H1 (cell line): ENCODE data around the gene CACNA2D4. TPM values are rescaled to one million over a fixed set of nuclear protein-coding genes. Genes with fewer than 3 reads are reported as not detected.

Source experiments
- CTCF ChIA-PET: fragments of 300-600 bp; sonication (Branson Sonifier 250); formaldehyde crosslinking; loops from one replicate; lab custom pipeline; 2021; ENCODE audit not compliant: partially characterized antibody; lab: Charles Lee
- POLR2A ChIA-PET: fragments of 300-600 bp; sonication (Branson Sonifier 250); formaldehyde crosslinking; loops from one replicate; lab custom pipeline; 2021; ENCODE audit warnings: inconsistent platforms; ENCODE audit not compliant: partially characterized antibody; lab: Charles Lee
- DNase-seq, 2 experiments: peaks; one replicate each; pipeline versions ENCODE4 v3.0.0 to v3.0.0-alpha.2; 2010 to 2022; ENCODE audit warnings: low spot score in 2 of 2, low read depth in 1 of 2, mixed read lengths in 1 of 2
- FAIRE-seq: peaks from 2 replicates; lab custom pipeline; 2011; peaks lifted over from hg19 to GRCh38; lab: Jason Lieb, UNC
- H2AFZ ChIP-seq: 2 replicates; pipeline ENCODE4 v1.8.1; 2012; ENCODE audit warnings: low read length, inconsistent platforms
- H2AK5ac ChIP-seq: 2 replicates; pipeline ENCODE4 v1.6.1; 2013; ENCODE audit warnings: low read depth, low read length
- H2BK120ac ChIP-seq: replicated peaks from 2 replicates; pipeline ENCODE3; 2013; ENCODE audit warnings: low read depth, low read length, inconsistent platforms
- H2BK12ac ChIP-seq: 2 replicates; pipeline ENCODE4 v1.6.1; 2013; ENCODE audit warnings: low read depth, low read length
- H2BK15ac ChIP-seq: 2 replicates; pipeline ENCODE4 v1.6.1; 2013; ENCODE audit warnings: low read length
- H2BK20ac ChIP-seq: 2 replicates; pipeline ENCODE4 v1.6.1; 2013; ENCODE audit warnings: low read length
- H2BK5ac ChIP-seq: 2 replicates; pipeline ENCODE4 v1.6.1; 2013; ENCODE audit warnings: low read depth, low read length
- H3K14ac ChIP-seq: 2 replicates; pipeline ENCODE4 v1.6.1; 2013; ENCODE audit warnings: inconsistent platforms; ENCODE audit not compliant: insufficient read length
- H3K18ac ChIP-seq: 2 replicates; pipeline ENCODE4 v1.6.1; 2013; ENCODE audit warnings: low read length; ENCODE audit errors: extremely low read depth
- H3K23ac ChIP-seq: 2 replicates; pipeline ENCODE4 v1.6.1; 2013; ENCODE audit warnings: inconsistent platforms; ENCODE audit not compliant: insufficient read length
- H3K23me2 ChIP-seq: 2 replicates; pipeline ENCODE4 v1.6.1; 2013; ENCODE audit warnings: low read depth, low read length
- H3K27ac ChIP-seq: 2 replicates; pipeline ENCODE4 v1.6.1; 2011; ENCODE audit warnings: low read depth, low read length, inconsistent platforms
- H3K27me3 ChIP-seq, 4 experiments: replicated peaks in 1 of 4; 1 replicate in 1 of 4; 2 replicates in 3 of 4; pipeline versions ENCODE4 v1.6.1 to v1.8.1; 2011 to 2013; ENCODE audit warnings: low read length in 3 of 4, mild to moderate bottlenecking in 3 of 4, inconsistent platforms in 2 of 4, mixed read lengths in 2 of 4, moderate library complexity in 1 of 4; ENCODE audit not compliant: control insufficient read depth in 3 of 4, insufficient read depth in 3 of 4; ENCODE audit errors: extremely low read depth in 1 of 4
- H3K36me3 ChIP-seq, 4 experiments: 2 replicates each; pipeline versions ENCODE4 v1.6.1 to v1.8.1; 2011 to 2013; ENCODE audit warnings: mild to moderate bottlenecking in 4 of 4, low read length in 3 of 4, moderate library complexity in 2 of 4, control low read depth in 1 of 4, inconsistent platforms in 1 of 4; ENCODE audit not compliant: insufficient read depth in 4 of 4, control insufficient read depth in 2 of 4
- H3K4ac ChIP-seq: replicated peaks from 2 replicates; pipeline ENCODE3; 2013; ENCODE audit warnings: low read length, low read depth, mixed read lengths, inconsistent platforms; ENCODE audit not compliant: insufficient read length
- H3K4me1 ChIP-seq, 4 experiments: replicated peaks in 1 of 4; 1 replicate in 1 of 4; 2 replicates in 3 of 4; pipeline versions ENCODE4 v1.6.1 to v1.8.1; 2011 to 2013; ENCODE audit warnings: low read length in 3 of 4, inconsistent platforms in 2 of 4, mixed read lengths in 1 of 4; ENCODE audit not compliant: insufficient read depth in 4 of 4, control insufficient read depth in 3 of 4
- H3K4me2 ChIP-seq, 2 experiments: 2 replicates each; pipeline versions ENCODE4 v1.6.1 to v1.8.1; 2011 to 2013; ENCODE audit warnings: low read depth in 2 of 2, low read length in 2 of 2, control low read depth in 1 of 2, inconsistent platforms in 1 of 2, mild to moderate bottlenecking in 1 of 2; ENCODE audit not compliant: insufficient read depth in 1 of 2
- H3K4me3 ChIP-seq, 4 experiments: fragments of 200-600, 300-600 bp in 1 of 4; sonication (generic), shearing (Covaris generic), sonication (Bioruptor Twin) in 1 of 4; 2 replicates each; pipeline versions ENCODE4 v1.5.1 to v1.8.1; 2011 to 2016; ENCODE audit warnings: low read length in 4 of 4, low read depth in 3 of 4, control low read depth in 2 of 4, inconsistent platforms in 2 of 4, mild to moderate bottlenecking in 2 of 4, mixed read lengths in 1 of 4, moderate library complexity in 1 of 4; ENCODE audit not compliant: insufficient read depth in 2 of 4; ENCODE audit errors: extremely low read depth in 1 of 4
- H3K56ac ChIP-seq: replicated peaks from 2 replicates; pipeline ENCODE3; 2013; ENCODE audit warnings: low read depth, mild to moderate bottlenecking, mixed read lengths, low read length, inconsistent platforms; ENCODE audit not compliant: insufficient read length
- H3K79me1 ChIP-seq: 2 replicates; pipeline ENCODE4 v1.6.1; 2013; ENCODE audit warnings: low read depth, low read length, control low read depth
- H3K79me2 ChIP-seq, 2 experiments: 2 replicates each; pipeline versions ENCODE4 v1.6.1 to v1.8.1; 2012 to 2013; ENCODE audit warnings: low read length in 2 of 2, mild to moderate bottlenecking in 2 of 2, inconsistent platforms in 1 of 2; ENCODE audit not compliant: insufficient read depth in 2 of 2, control insufficient read depth in 1 of 2
- H3K9ac ChIP-seq, 4 experiments: replicated peaks in 1 of 4; 1 replicate in 1 of 4; 2 replicates in 3 of 4; pipeline versions ENCODE4 v1.6.1 to v1.8.1; 2011 to 2013; ENCODE audit warnings: low read depth in 3 of 4, low read length in 3 of 4, control low read depth in 2 of 4, mild to moderate bottlenecking in 2 of 4, moderate library complexity in 2 of 4, inconsistent platforms in 1 of 4; ENCODE audit errors: extremely low read depth in 1 of 4
- H3K9me3 ChIP-seq, 2 experiments: 2 replicates each; pipeline versions ENCODE4 v1.6.1 to v1.8.1; 2012 to 2013; ENCODE audit warnings: mild to moderate bottlenecking in 2 of 2, moderate library complexity in 2 of 2, control low read depth in 1 of 2, inconsistent platforms in 1 of 2, low read depth in 1 of 2, low read length in 1 of 2, mixed read lengths in 1 of 2; ENCODE audit not compliant: insufficient read depth in 2 of 2
- H4K20me1 ChIP-seq, 2 experiments: replicated peaks in 1 of 2; 2 replicates each; pipeline versions ENCODE3 to v1.8.1; 2011 to 2013; ENCODE audit warnings: inconsistent platforms in 2 of 2, low read length in 2 of 2, mild to moderate bottlenecking in 1 of 2; ENCODE audit not compliant: insufficient read depth in 2 of 2, control insufficient read depth in 1 of 2
- H4K5ac ChIP-seq: 2 replicates; pipeline ENCODE4 v1.6.1; 2013; ENCODE audit warnings: low read length, low read depth, mixed read lengths, inconsistent platforms; ENCODE audit not compliant: insufficient read length
- H4K8ac ChIP-seq: 2 replicates; pipeline ENCODE4 v1.8.0; 2013; ENCODE audit warnings: mild to moderate bottlenecking, moderate library complexity, low read length, inconsistent platforms; ENCODE audit not compliant: insufficient read depth; ENCODE audit errors: extremely low read depth
- H4K91ac ChIP-seq: replicated peaks from 2 replicates; pipeline ENCODE3; 2013; ENCODE audit warnings: low read length, mixed read lengths, inconsistent platforms; ENCODE audit not compliant: insufficient read length
- CTBP2 ChIP-seq: IDR thresholded peaks from 2 replicates; pipeline ENCODE4 v1.7.0; 2011; ENCODE audit warnings: borderline replicate concordance, mild to moderate bottlenecking, moderate library complexity, mixed read lengths, low read length; ENCODE audit not compliant: insufficient read depth, insufficient read length
- NRF1 ChIP-seq: IDR thresholded peaks from 2 replicates; pipeline ENCODE4 v1.6.1; 2011; ENCODE audit warnings: mild to moderate bottlenecking, low read depth, low read length, improper control_type of control experiment
- SRF ChIP-seq: IDR thresholded peaks from 2 replicates; pipeline ENCODE4 v1.6.1; 2011; ENCODE audit warnings: mild to moderate bottlenecking, low read depth, low read length, moderate library complexity
- WGBS, 2 experiments: shearing (Covaris generic) in 1 of 2; methylation state at CpG; one replicate each; pipeline versions ENCODE4 v1.1.6 to v1.1.7; 2013 to 2015; ENCODE audit warnings: low lambda C conversion rate in 2 of 2, mixed read lengths in 2 of 2, inconsistent platforms in 1 of 2, low coverage in 1 of 2, missing lambda C conversion rate in 1 of 2; ENCODE audit not compliant: insufficient replicate concordance in 2 of 2, insufficient coverage in 1 of 2, insufficient read length in 1 of 2; ENCODE audit errors: extremely low coverage in 1 of 2, missing lambda C conversion rate in 1 of 2; 5-methylcytosine and 5-hydroxymethylcytosine counted together
- polyA plus RNA-seq, 7 experiments: library from polyadenylated mRNA; depleted of rRNA in 3 of 7; stranded (reverse) in 5 of 7; unstranded in 2 of 7; fragments of >200 nt in 5 of 7; fragments of 200-250 nt in 2 of 7; gene quantifications; 1 replicate in 5 of 7; 2 replicates in 1 of 7; 4 replicates in 1 of 7; pipeline versions ENCODE4 v1.2.1 to v1.2.3, GENCODE V29; 2011 to 2013; ENCODE audit warnings: missing spikeins in 2 of 7, mixed read lengths in 2 of 7
- total RNA-seq: library from RNA; stranded (reverse); fragmentation: NEBNext Ultra II Directional; extraction: Animal tissue kit (Norgen Biotek cat#: 25700); gene quantifications from 2 replicates; pipeline ENCODE4 v1.2.1, GENCODE V29; 2021

The CACNA2D4 gene
- total and polyA plus RNA-seq, 2 of the 8 experiments (the other 6 are each of a cell fraction or from before 2014, with no cell fraction given), result 0.44 to 0.88 TPM

GRCh38 chr12:1929241-1929984 lies 11.0 kb upstream of the CACNA2D4 start:
- no peak overlapping the region for H4K5ac ChIP-seq
- H3K4me3 ChIP-seq, result no peak overlapping the region
- no peak overlapping the region for H3K4me2 ChIP-seq
- H2BK120ac ChIP-seq, result no peak overlapping the region
- no peak overlapping the region for H2BK12ac ChIP-seq
- H3K4me1 ChIP-seq, result peaks cover 0 to 2% (median 0%) of the 10 kb centered on the region in 4 experiments; a peak in 1 of 7 replicates
- peak in 1 of 2 experiments; percentile 35 for DNase-seq
- ChIA-PET POLR2A (no interaction called here), CTCF (interaction anchor here (0.7 to 3.8 kb wide), 4 partner anchors 11 to 139 kb away, joined by 3 to 19 read pairs (median 4); no protein-coding TSS in a partner anchor)
- no peak overlapping the region for H4K91ac ChIP-seq
- 87 to 100% methylated on average over 1 to 11 of the region's 11 CpGs for WGBS, 2 experiments
- H3K56ac ChIP-seq, result no peak overlapping the region
- H3K9me3 ChIP-seq, result no peaks in the 10 kb centered on the region
- FAIRE-seq, result no peak
- no peaks in the 10 kb centered on the region; a peak in 1 of 7 replicates for H3K27me3 ChIP-seq
- no peak overlapping the region for H3K18ac ChIP-seq
- H4K20me1 ChIP-seq, result peaks cover 0 to 4% of the 10 kb centered on the region in 2 experiments
- peaks cover 5% of the 10 kb centered on the region for H3K23me2 ChIP-seq
- H2BK20ac ChIP-seq, result no peak overlapping the region
- H3K27ac ChIP-seq, result no peak overlapping the region
- H4K8ac ChIP-seq, result no peak overlapping the region
- no peaks in the 10 kb centered on the region; the same call in 1 of the 2 replicates for H3K79me1 ChIP-seq
- H3K14ac ChIP-seq, result no peak overlapping the region
- H3K9ac ChIP-seq, result no peak overlapping the region
- no peak overlapping the region for H3K4ac ChIP-seq
- no peak overlapping the region for H2BK15ac ChIP-seq
- no peak overlapping the region for H3K23ac ChIP-seq
- H2AK5ac ChIP-seq, result no peak overlapping the region
- no peak for TF ChIP-seq SRF
- TF ChIP-seq NRF1, result no peak
- no peak for TF ChIP-seq CTBP2
- H3K36me3 ChIP-seq, result no peaks in the 10 kb centered on the region
- H2AFZ ChIP-seq, result no peak overlapping the region
- no peaks in the 10 kb centered on the region for H3K79me2 ChIP-seq
- H2BK5ac ChIP-seq, result no peak overlapping the region
